Pancreas (tissue), 10 donors: ENCODE results near the gene IFI44L. TPM values are rescaled to one million over a fixed set of nuclear protein-coding genes. Genes with fewer than 3 reads are reported as not detected.

Source experiments
- ATAC-seq, 4 donors: fragments of 200-7000 bp; cut with Tn5 transposase; one replicate each; pipeline versions ENCODE4 v1.8.0 to v1.9.1; 2020; ENCODE audit warnings: mild to moderate bottlenecking in 4 of 4, moderate library complexity in 4 of 4
- DNase-seq, 6 donors: peaks; one replicate each; pipeline ENCODE4 v3.0.0-alpha.2; 2020
- FAIRE-seq: peaks from 2 replicates; lab custom pipeline; 2012; peaks lifted over from hg19 to GRCh38; lab: Jason Lieb, UNC
- H3K27ac ChIP-seq, 4 donors: fragments of 200-600 bp; sonication (generic); 1 replicate in 3 of 4; 2 replicates in 1 of 4; pipeline versions ENCODE4 v1.5.0 to v1.8.0; 2020
- H3K27me3 ChIP-seq, 4 donors: fragments of 200-600 bp; one replicate each; pipeline ENCODE4 v1.8.0; 2021
- H3K36me3 ChIP-seq, 3 donors: fragments of 200-600 bp; sonication (generic) in 1 of 3; one replicate each; pipeline versions ENCODE4 v1.5.0 to v1.8.0; 2020 to 2021
- H3K4me1 ChIP-seq, 3 donors: fragments of 200-600 bp; one replicate each; pipeline ENCODE4 v1.8.0; 2021
- H3K4me3 ChIP-seq, 4 donors: fragments of 200-600 bp; sonication (generic) in 2 of 4; one replicate each; pipeline versions ENCODE4 v1.5.0 to v1.8.0; 2020 to 2021
- H3K9me3 ChIP-seq, 4 donors: fragments of 200-600 bp; one replicate each; pipeline ENCODE4 v1.8.0; 2021
- WGBS, 2 donors: extraction: QIAGEN DNeasy Blood & Tissue Kit; methylation state at CpG; one replicate each; pipeline ENCODE4 v1.1.7; 2013; 5-methylcytosine and 5-hydroxymethylcytosine counted together
- intact Hi-C, 3 donors: fragments of 100-400 bp; cut with DNase I; formaldehyde crosslinking; loops; one replicate each; pipeline versions ENCODE4 v1.11.1 to v1.14.2; 2022
- polyA plus RNA-seq, 2 donors: library from polyadenylated mRNA; stranded (reverse); fragments of 200-250 nt; gene quantifications; one replicate each; pipeline ENCODE4 v1.2.3, GENCODE V29; 2013
- total RNA-seq, 6 donors: library from RNA; stranded (reverse); fragmentation: NEBNext Ultra II Directional in 4 of 6; extraction: Animal tissue kit (Norgen Biotek cat#: 25700) in 4 of 6; gene quantifications; one replicate each; pipeline versions ENCODE4 v1.2.1 to v1.2.4, GENCODE V29; 2021 to 2023
- TF ChIP-seq, protein P1 (sequence below), 4 donors: fragments of 200-600 bp; sonication (generic) in 3 of 4; IDR thresholded peaks; one replicate each; pipeline versions ENCODE4 v1.5.0 to v1.8.0; 2021; ENCODE audit warnings: antibody characterized with exemption in 4 of 4
- donor health status: healthy with polysubstance abuse.
- donor health status: DM: no; HTN: no; CAD: no; lungs with moderate emphysema.
- donor health status: DM: no; HTN: no; CAD: no.
- donor health status: control.
- donor health status: control.
- donor health status: Bipolar disorder and iron deficiency.
- donor health status: DM: yes; HTN: yes; CAD: no.
- donor health status: DM: no; HTN: no; CAD: no.
- donor health status: DM: no; HTN: no; CAD: no.
- donor health status: DM: yes; HTN: yes; CAD: no.

IFI44L gene
- total and polyA plus RNA-seq, 8 donors, result 0.38 to 3.9 (median 1.4) TPM

DNA sequence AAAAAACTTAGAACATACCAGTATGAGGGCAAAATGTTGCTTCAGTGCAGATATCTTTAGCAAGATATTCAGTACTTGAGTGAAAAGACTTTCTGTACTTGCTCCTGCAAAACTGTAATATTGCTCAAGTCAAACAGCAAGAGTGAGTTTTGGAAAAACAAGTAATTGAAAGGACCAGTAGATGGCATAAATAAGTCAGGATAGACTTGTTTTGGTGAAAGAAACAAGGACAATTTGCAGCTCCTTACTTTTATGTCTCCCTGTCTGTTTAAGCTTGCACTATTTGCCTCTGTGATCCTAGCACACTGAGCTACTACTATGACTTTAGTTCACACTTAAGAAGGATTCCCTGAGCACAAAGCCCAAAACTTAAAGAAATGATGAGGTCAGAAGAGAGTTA, 68.4 kb downstream of the IFI44L start:
- no peak for DNase-seq

DNA sequence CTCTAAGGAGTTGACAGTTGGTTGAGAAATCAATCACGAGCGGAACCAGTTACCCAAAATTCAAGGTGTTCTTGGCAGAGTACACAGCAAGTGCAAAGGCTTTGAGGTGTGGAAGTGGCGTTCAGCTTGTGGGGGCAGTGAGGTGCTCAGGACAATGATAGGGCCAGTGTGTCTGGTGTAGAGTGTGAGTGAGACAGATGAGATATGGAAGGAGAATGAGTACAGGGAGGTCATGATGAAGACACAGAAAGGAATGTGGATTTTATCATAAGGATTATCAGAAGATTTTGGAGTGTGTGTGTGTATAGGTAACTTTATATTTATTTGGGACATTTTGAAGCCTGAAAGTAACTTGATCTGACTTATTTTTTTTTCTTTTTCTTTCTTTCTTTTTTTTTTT, 70.3 kb downstream of the IFI44L start:
- FAIRE-seq, result no peak
- intact Hi-C loops, result no loop called here
- no peak for DNase-seq
- Histone ChIP-seq H3K4me3 (no peak overlapping the region), H3K27me3 (no peaks in the 10 kb centered on the region), H3K27ac (no peak overlapping the region), H3K36me3 (no peaks in the 10 kb centered on the region), H3K4me1 (no peaks in the 10 kb centered on the region), H3K9me3 (no peaks in the 10 kb centered on the region)
- TF ChIP-seq, protein P1, sequence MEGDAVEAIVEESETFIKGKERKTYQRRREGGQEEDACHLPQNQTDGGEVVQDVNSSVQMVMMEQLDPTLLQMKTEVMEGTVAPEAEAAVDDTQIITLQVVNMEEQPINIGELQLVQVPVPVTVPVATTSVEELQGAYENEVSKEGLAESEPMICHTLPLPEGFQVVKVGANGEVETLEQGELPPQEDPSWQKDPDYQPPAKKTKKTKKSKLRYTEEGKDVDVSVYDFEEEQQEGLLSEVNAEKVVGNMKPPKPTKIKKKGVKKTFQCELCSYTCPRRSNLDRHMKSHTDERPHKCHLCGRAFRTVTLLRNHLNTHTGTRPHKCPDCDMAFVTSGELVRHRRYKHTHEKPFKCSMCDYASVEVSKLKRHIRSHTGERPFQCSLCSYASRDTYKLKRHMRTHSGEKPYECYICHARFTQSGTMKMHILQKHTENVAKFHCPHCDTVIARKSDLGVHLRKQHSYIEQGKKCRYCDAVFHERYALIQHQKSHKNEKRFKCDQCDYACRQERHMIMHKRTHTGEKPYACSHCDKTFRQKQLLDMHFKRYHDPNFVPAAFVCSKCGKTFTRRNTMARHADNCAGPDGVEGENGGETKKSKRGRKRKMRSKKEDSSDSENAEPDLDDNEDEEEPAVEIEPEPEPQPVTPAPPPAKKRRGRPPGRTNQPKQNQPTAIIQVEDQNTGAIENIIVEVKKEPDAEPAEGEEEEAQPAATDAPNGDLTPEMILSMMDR (IDR thresholded peaks at IDR 0.05), result no peak
- no peak for ATAC-seq
- 84 to 89% methylated on average over 3 of the region's 3 CpGs for WGBS, 2 donors

More for the DNA sequence above, 68.4 kb downstream of the IFI44L start:
- FAIRE-seq, result peak; percentile 61
- ATAC-seq, result no peak
- H3K4me3 ChIP-seq, result no peak overlapping the region
- H3K27ac ChIP-seq, result no peak overlapping the region
- H3K4me1 ChIP-seq, result no peaks in the 10 kb centered on the region
- intact Hi-C loops, result loop anchor here in 1 of 3 donors (10.0 kb wide), 1 partner anchor 544 kb away; no protein-coding TSS in a partner anchor
- no peaks in the 10 kb centered on the region for H3K27me3 ChIP-seq
- TF ChIP-seq, protein P1 (IDR thresholded peaks at IDR 0.05), result no peak
- H3K9me3 ChIP-seq, result no peaks in the 10 kb centered on the region
- H3K36me3 ChIP-seq, result no peaks in the 10 kb centered on the region

DNA sequence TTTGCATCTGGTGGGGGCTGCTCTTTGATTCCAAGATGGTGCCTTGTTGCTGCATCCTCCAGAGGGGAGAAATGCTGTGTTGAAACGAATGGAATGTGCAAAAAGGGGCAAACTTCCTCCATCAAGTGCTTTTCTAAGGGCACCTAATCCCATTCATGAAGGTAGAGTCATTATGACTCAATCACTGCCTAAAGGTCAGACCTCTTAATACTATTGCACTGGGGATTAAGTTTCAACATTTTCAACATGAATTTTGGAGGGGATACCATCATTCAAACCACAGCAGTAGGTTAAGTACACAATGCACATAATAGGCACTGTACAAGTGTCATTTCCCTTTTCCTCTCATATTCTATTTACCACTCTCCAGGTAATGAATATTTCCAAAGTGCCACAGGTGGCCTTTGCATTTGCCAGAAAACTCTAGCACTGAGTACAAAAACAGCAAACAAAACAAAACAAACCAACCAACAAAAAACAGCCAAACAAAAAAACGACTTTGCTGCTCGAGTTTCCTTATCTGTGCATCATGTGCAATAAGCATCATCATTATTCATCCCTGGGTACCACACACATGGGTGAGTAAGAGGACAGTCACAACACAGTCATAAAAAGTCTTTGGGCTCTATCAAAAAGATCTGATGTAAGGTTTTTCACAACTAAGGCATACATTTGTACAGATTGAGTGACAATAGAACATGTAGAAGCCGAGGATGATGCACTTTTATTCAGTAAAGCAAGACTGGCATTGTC, 71.9 kb downstream of the IFI44L start:
- no peaks in the 10 kb centered on the region for H3K27me3 ChIP-seq
- DNase-seq, result no peak
- no peaks in the 10 kb centered on the region for H3K36me3 ChIP-seq
- H3K4me3 ChIP-seq, result no peak overlapping the region
- H3K9me3 ChIP-seq, result no peaks in the 10 kb centered on the region
- intact Hi-C loops, result no loop called here
- WGBS, 2 donors, result 26 to 34% methylated on average over 4 of the region's 4 CpGs
- no peak for ATAC-seq
- H3K27ac ChIP-seq, result no peak overlapping the region
- FAIRE-seq, result no peak
- TF ChIP-seq, protein P1 (IDR thresholded peaks at IDR 0.05), result no peak
- H3K4me1 ChIP-seq, result no peaks in the 10 kb centered on the region

Other genes starting within 250 kb of the IFI44L start
- 1 to 10 TPM in 4 of 6 donors, under 1 TPM in 2; 0.43 to 1.8 (median 1.1) TPM for gene PTGFR, start 129.5 kb upstream of the IFI44L start, total RNA-seq
- gene PTGFR, start 129.5 kb upstream of the IFI44L start, polyA plus RNA-seq, result 1 to 10 TPM in 1 of 2 donors, under 1 TPM in 1; 0.57 to 3.9 TPM
- gene IFI44, start 29.4 kb downstream of the IFI44L start, total RNA-seq, result 10 to 100 TPM in 1 of 6 donors, 1 to 10 TPM in 5; 2.5 to 13.9 (median 6.8) TPM
- gene IFI44, start 29.4 kb downstream of the IFI44L start, polyA plus RNA-seq, result 10 to 100 TPM; 14.0 to 17.6 TPM